Suppressor macrophage treated with lipopolysaccharide for 4 hours (primary cell): ENCODE measurements around the gene ECEL1.

Source experiments
- DNase-seq: peaks from one replicate; pipeline ENCODE4 v3.0.0-alpha.2; 2020

ECEL1 gene

GRCh38 chr2:232482301-232483238, 5.1 kb downstream of the ECEL1 start:
- DNase-seq: no peak

GRCh38 chr2:232481322-232482140, 6.1 kb downstream of the ECEL1 start:
- DNase-seq: no peak

GRCh38 chr2:232480201-232481190, 7.1 kb downstream of the ECEL1 start:
- DNase-seq: no peak

- no peak for DNase-seq
Measured at GRCh38 chr2:232479341-232480200, 8.1 kb downstream of the ECEL1 start.

GRCh38 chr2:232478571-232479340, 8.9 kb downstream of the ECEL1 start:
- DNase-seq: no peak

- no peak for DNase-seq
Measured at GRCh38 chr2:232477751-232478510, 9.7 kb downstream of the ECEL1 start.

- DNase-seq: no peak
Measured at GRCh38 chr2:232476791-232477190, 10.8 kb downstream of the ECEL1 start.

GRCh38 chr2:232476045-232476444, 11.6 kb downstream of the ECEL1 start:
- no peak for DNase-seq

- no peak for DNase-seq
Measured at GRCh38 chr2:232473467-232473890, 14.2 kb downstream of the ECEL1 start.

GRCh38 chr2:232466221-232466620, 21.4 kb downstream of the ECEL1 start:
- DNase-seq: peak; percentile 29

GRCh38 chr2:232465061-232465460, 22.6 kb downstream of the ECEL1 start:
- no peak for DNase-seq

- DNase-seq: no peak
Measured at GRCh38 chr2:232464544-232464885, 23.1 kb downstream of the ECEL1 start.

GRCh38 chr2:232463701-232464543, 23.7 kb downstream of the ECEL1 start:
- no peak for DNase-seq

GRCh38 chr2:232460171-232460570, 27.5 kb downstream of the ECEL1 start:
- DNase-seq: no peak

- no peak for DNase-seq
Measured at GRCh38 chr2:232459419-232460035, 28.1 kb downstream of the ECEL1 start.

- DNase-seq: no peak
Measured at GRCh38 chr2:232458661-232459418, 28.8 kb downstream of the ECEL1 start.

- no peak for DNase-seq
Measured at GRCh38 chr2:232458051-232458660, 29.5 kb downstream of the ECEL1 start.
